AML-193 (cell line): ENCODE measurements around the gene UBA3.

Source experiments
- DNase-seq, 2 experiments: peaks; one replicate each; lab custom pipeline; 2025; lab: John Stamatoyannopoulos, UW

UBA3 gene

GRCh38 chr3:69011096-69011730 is 69.0 kb downstream of the UBA3 start:
- DNase-seq: no peak

DNA sequence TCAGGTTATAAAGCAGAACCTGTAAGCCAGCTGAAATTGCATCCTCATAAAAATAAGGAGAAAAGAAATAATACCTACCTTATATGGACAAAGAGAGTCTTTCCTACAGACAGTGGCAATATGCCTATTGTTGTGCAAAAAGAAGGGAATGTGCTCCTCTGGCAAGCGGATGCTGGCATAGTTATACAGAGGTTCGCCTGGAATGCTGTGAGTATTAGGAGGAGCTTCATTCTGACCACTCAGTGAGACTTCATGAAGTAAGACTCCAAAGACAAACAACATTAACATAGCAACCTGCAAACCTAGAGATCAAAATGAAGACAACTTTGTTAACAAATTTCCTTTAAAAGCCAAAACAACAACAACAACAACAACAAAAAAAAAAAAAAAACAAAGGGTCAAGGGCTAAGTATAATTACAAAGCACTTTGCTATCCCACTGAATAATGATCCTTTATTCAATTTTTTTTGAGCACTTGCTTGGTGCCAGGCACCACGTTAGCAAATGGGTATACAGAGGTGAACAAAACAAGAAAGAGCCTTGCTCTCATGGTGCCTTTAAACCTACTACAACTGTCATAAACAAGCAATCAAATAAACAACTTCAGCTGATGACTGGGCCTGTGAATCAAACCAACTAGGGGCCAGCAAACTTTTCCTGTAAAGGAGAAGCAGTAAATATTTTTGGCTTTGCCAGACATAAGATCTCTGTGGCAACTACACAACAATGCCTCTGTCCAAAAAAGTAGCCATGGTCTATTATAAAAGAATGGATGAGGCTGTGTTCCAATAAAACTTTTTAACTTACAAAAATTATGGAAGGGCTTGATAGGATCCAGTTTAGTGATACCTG is 70.4 kb downstream of the UBA3 start:
- DNase-seq: no peak

DNA sequence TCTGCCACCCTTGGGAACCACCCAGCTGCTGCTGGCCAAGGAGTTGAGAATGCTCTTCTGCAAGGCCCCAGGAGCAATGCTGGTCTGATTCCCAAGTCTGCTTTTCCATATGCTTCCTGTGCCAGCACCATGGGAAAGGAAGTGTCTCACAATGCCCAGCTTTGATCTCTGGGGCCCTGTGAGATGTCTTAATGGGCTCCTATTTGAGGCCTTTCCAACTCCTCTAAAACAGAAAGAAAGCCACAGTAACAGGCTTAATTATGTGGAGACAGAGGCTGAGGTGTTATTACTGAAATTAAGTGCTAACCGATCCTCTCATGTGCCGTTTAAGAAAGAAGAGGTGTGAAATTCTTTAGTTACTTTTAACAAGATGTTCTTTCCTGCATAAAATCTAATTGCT is 71.2 kb downstream of the UBA3 start:
- DNase-seq: no peak

GRCh38 chr3:69005791-69006482 is 74.2 kb downstream of the UBA3 start:
- DNase-seq: no peak

GRCh38 chr3:69005071-69005790 is 74.9 kb downstream of the UBA3 start:
- no peak for DNase-seq
